Stimulated activated CD4-positive, alpha-beta T cell treated with anti-CD3 and anti-CD28 coated beads, Interleukin-1b, Interleukin-23, amount 100 ng/mL, for 24 hours (primary cell): ENCODE measurements around the gene SC5D.

ENCODE experiments used
- DNase-seq, 4 experiments: peaks; one replicate each; pipeline ENCODE4 v3.0.0-alpha.2; 2020; ENCODE audit warnings: low read depth in 4 of 4, low spot score in 1 of 4

The SC5D gene

DNA sequence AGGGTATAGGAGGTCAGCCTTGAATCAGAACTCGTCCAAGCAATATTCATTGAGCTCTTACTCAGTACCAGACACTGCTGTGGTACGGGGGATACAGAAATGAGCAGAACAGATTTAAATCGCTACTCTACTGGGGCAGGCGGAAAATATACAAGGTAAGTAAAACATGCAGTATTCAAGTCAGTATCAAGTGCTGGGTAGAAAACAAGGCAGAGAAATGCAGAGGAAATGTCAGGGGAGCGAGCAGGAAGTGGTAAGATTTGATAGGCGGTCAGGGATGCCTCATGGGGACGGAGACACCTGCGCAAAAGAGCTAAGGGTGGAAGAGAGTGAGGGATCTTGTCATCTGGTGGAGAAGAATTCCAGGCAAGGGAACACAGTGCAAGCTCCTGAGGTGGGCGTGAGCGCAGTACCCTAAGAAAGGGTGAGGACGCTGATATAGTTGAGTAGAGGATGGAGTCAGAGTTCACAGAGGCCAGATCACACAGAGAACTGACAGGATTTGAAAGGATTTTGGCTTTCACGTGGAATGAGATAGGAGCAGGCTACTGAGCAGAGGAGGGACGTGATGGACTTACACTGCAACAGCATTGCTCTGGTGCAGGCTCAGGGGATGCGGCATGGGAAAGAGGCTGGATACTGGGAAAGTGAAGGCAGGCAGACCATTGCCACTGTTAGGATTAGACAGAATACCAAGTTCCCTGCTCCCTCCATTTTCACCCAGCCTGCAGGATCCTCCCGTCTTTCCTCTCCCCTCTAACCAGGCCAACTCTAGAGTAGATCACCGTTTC is 35.8 kb downstream of the SC5D start:
- DNase-seq, result no peak

DNA sequence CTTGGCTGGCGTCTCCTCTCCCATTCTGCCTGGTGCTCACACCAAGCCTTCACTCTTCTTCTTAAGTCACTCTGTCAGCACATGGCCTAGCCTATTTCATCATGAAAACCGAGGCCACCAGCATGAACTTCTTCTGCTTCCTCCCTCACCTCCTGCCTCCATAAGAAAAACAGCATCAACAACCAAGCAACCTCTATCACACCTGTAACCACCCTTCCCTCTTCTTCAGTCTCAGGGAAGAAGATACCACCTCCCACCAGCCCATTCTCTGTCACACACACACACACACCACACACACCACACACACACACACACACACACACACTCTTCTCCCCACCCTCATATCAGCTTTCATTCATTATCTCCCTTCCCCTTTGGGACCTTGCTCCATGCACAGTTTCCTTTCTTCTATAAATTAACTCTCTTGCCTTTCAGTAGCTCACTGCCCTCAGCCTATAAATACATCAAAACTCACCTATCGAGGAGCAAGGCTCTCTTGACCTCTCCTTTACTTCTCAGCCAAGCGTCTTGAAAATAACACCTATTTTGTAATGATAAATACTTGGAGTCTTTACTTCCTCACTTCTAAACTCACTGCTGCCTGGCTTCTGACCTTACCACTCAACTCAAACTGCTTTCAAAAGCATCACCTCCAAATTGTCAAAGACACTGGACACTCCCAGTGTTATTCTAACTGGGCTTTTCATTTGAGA is 36.6 kb downstream of the SC5D start:
- no peak for DNase-seq

- no peak for DNase-seq
Observed at GRCh38 chr11:121329781-121330395, 37.3 kb downstream of the SC5D start.

DNA sequence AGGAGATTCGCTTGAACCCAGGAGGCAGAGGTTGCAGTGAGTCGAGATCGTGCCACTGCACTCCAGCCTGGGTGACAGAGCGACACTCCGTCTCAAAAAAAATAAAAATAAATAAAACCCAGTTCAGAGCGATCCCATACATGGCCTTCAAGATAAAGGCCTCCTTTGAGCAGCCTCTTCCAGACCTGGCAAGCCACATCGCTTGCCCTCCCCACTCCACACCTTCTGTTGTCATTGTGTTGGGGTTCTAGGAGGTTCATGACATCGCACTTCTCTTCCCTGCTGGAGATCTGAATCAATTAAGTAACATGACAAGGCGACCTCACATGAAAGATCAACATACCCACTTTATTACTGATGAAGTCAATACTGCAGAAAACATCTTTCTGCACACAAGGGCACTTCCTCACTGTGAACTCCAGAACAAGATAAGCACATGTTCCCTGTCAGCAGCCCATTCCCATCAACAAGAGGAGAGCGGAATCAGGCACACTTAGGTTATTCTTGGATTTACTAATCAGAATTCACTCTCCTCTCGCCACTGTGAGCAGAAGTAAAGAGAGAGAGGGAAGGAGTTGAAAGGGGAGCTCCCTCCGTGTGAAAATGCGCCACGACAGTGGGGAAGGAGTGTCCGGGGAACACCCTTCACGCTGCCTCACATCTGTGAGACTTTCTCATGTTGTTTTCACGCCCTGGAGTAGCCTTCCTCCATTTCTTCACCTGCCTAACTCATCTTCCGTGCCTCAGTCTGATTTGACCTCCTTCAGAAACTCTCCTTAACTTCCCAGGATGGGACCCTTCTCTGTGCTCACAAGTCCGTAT is 38.3 kb downstream of the SC5D start:
- no peak for DNase-seq

DNA sequence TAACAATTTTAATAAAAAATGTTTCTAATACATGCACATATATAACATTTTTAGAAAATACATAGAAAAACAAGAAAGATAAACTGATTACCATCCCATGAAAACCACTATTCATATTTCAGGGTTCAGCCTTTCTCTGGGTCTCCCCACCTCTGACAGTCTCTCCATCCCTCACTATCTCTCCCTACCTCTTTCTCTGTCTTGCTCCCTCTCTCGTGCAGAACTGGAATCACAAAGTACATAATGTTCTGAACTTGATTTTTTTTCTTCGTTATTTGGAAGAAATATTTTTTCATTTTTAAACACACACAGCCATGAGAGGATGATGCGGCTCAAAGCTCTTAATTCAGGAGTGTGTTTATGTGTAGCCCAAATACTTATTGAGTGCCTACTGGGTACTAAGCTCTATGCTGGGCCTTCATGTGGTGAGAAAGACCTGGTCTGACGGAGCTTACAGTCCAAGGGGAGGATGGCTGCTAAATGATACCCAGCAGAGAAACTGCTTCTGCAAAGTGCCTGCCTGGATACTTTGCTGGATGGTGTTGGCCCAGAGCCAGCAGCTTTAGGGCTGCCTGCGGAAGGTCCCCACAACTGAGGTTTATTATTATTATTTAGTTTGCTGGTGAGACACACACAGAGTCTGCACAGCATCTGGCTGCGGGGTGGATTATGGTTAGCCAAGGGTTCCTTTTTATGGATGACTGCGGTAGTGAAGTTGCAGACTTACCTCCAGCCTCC is 42.6 kb downstream of the SC5D start:
- no peak for DNase-seq

GRCh38 chr11:121336279-121336937 is 43.8 kb downstream of the SC5D start:
- no peak for DNase-seq

- DNase-seq, result no peak
Observed at GRCh38 chr11:121337078-121337477, 44.5 kb downstream of the SC5D start.

GRCh38 chr11:121337740-121338272 is 45.2 kb downstream of the SC5D start:
- DNase-seq, result no peak

- DNase-seq, result no peak
Observed at GRCh38 chr11:121338536-121338935, 46.0 kb downstream of the SC5D start.

DNA sequence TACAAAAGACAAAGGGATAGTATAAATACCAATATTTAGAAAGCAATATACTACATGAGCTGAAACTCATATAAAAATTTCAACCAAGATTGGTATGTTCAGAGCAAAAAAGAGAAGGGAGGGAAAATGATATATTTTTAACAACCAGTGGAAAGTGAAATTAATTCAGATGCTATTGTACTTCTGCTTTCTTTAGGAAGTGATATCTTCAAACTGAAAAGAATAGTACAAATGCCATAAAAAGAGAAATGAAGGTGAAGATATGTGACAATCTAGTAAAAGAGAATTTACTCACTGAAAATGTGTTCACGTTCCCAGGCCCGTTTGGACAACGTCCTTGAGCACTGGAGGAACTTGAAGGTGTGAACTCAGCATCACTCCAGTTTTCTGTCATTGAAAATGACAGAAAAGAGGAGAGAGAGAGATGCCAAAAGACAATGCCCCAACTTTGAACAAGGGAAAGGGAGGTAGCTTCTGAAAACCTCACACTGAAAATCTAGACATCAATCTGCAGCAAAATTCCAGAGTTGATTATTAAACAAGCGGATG is 47.5 kb downstream of the SC5D start:
- DNase-seq, result no peak

GRCh38 chr11:121341609-121342008 is 49.0 kb downstream of the SC5D start:
- DNase-seq, result no peak

- no peak for DNase-seq
Observed at GRCh38 chr11:121344824-121345223, 52.3 kb downstream of the SC5D start.

DNA sequence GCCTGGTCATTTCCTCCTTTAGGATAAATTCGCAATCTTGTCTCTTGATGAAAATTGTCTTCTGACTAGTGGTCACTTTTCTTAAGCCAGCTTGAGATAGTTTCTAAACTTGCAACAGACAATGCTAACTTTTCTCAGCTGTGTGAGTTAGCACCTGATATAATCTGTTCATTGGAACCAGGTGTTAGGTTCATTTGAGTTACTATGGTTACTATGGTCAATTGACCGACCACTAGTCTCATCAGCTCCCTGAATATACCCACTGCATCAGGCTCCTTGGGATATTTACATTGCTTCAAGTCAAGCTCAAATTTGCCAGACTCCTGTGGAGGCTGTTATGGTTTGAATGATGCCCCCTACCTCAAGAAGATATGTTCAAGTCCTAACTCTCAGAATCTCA is 54.5 kb downstream of the SC5D start:
- DNase-seq, result no peak

- DNase-seq, result no peak
Observed at GRCh38 chr11:121347813-121348212, 55.2 kb downstream of the SC5D start.

- no peak for DNase-seq
Observed at GRCh38 chr11:121348220-121348875, 55.8 kb downstream of the SC5D start.

GRCh38 chr11:121349790-121350189 is 57.2 kb downstream of the SC5D start:
- DNase-seq, result no peak

DNA sequence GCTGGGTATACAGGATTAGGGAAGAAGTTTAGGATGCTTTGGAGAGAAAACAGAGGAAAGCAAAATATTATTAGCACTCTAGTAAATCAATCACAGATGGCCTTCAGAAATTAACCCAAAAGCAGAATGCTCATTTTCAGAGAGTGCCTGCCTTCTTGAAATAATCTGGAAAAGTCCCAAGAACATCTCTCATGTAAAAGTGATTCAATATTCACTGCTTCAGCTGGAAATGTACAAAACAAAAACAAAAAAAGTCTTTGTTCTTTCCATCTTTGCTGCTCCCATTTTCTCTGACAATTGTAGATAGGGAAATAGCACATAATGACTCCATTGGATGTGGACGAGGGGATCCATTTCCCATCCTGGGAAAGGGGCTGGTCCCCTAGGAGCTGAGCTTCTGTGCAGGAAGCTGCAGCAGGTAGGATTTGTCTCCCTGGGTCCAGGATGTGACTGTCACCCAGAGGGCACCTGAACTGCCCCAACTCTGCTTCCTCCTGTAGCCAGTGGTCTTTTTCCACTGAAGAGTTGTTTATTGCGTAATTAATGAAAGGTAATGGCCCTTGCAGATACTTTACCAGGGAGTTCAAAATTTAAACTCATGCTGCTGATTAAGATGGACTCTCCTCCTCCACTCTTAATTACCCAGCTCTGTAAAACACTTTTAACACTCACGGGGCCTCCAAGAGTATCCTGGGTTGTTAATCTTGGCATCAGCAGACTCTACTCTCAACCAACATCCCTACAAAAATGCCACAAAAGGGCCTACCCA is 57.9 kb downstream of the SC5D start:
- DNase-seq, result no peak

GRCh38 chr11:121351083-121351630 is 58.6 kb downstream of the SC5D start:
- DNase-seq, result no peak
